Endodermal cell (in vitro differentiated cells): ENCODE measurements around the gene AQP12A. TPM values are rescaled to one million over a fixed set of nuclear protein-coding genes. Genes with fewer than 3 reads are reported as not detected.

Experiments used
- DNase-seq: peaks from one replicate; pipeline ENCODE4 v3.0.0-alpha.2; 2017
- H3K27ac ChIP-seq: 2 replicates; pipeline ENCODE4 v1.5.1; 2013; ENCODE audit warnings: mild to moderate bottlenecking, low read depth, low read length, moderate library complexity
- H3K27me3 ChIP-seq: 2 replicates; pipeline ENCODE4 v1.6.1; 2013; ENCODE audit warnings: mild to moderate bottlenecking, low read length, moderate library complexity; ENCODE audit not compliant: insufficient read depth, control insufficient read depth, poor library complexity, severe bottlenecking
- H3K36me3 ChIP-seq: 2 replicates; pipeline ENCODE4 v1.7.0; 2013; ENCODE audit warnings: mild to moderate bottlenecking, low read length, moderate library complexity; ENCODE audit not compliant: control insufficient read depth, insufficient read depth
- H3K4me1 ChIP-seq: one replicate; pipeline ENCODE4 v1.7.0; 2013; ENCODE audit warnings: low read length; ENCODE audit not compliant: control insufficient read depth, insufficient read depth
- H3K4me3 ChIP-seq: 2 replicates; pipeline ENCODE4 v1.5.1; 2013; ENCODE audit warnings: mild to moderate bottlenecking, low read length, moderate library complexity
- H3K9ac ChIP-seq: 2 replicates; pipeline ENCODE4 v1.6.1; 2013; ENCODE audit warnings: mild to moderate bottlenecking, low read length, moderate library complexity; ENCODE audit not compliant: poor library complexity, severe bottlenecking; ENCODE audit errors: extremely low read depth
- H3K9me3 ChIP-seq: 2 replicates; pipeline ENCODE4 v1.6.1; 2013; ENCODE audit warnings: mild to moderate bottlenecking, low read length, moderate library complexity; ENCODE audit not compliant: control insufficient read depth
- H3K27ac Mint-ChIP-seq: 2 replicates; pipeline ENCODE4 v1.8.0; 2020; ENCODE audit warnings: mixed read lengths
- H3K27me3 Mint-ChIP-seq: 2 replicates; pipeline ENCODE4 v1.8.0; 2021; ENCODE audit warnings: mild to moderate bottlenecking, mixed read lengths; ENCODE audit not compliant: insufficient read depth
- H3K36me3 Mint-ChIP-seq: 2 replicates; pipeline ENCODE4 v1.8.0; 2020; ENCODE audit warnings: low read depth, mixed read lengths
- H3K4me1 Mint-ChIP-seq: 2 replicates; pipeline ENCODE4 v1.8.0; 2020; ENCODE audit warnings: mixed read lengths
- H3K4me3 Mint-ChIP-seq: 2 replicates; pipeline ENCODE4 v1.8.0; 2020; ENCODE audit warnings: mild to moderate bottlenecking, moderate library complexity, mixed read lengths
- H3K9me3 Mint-ChIP-seq: 2 replicates; pipeline ENCODE4 v1.8.0; 2020; ENCODE audit warnings: mild to moderate bottlenecking, mixed read lengths
- WGBS, 2 experiments: methylation state at CpG; one replicate each; pipeline versions ENCODE4 v1.1.5 to v1.1.7; 2013; ENCODE audit warnings: missing lambda C conversion rate in 2 of 2, mixed read lengths in 1 of 2; ENCODE audit not compliant: insufficient coverage in 1 of 2, insufficient read length in 1 of 2; 5-methylcytosine and 5-hydroxymethylcytosine counted together
- total RNA-seq, 2 donors: library from RNA; stranded (reverse); fragmentation: NEBNext Ultra II Directional in 1 of 2; extraction: Animal tissue kit (Norgen Biotek cat#: 25700) in 1 of 2; gene quantifications; 2 replicates in 1 of 2; 3 replicates in 1 of 2; pipeline ENCODE4 v1.2.1, GENCODE V29; 2021
- TF ChIP-seq, protein P1 (sequence below): fragments of 200-600 bp; sonication (generic); conservative IDR thresholded peaks from 2 replicates; pipeline ENCODE4 v1.5.0; 2021; ENCODE audit warnings: antibody characterized with exemption, mild to moderate bottlenecking

Gene AQP12A
- total RNA-seq, 2 donors from 2014 or later, result not detected

DNA sequence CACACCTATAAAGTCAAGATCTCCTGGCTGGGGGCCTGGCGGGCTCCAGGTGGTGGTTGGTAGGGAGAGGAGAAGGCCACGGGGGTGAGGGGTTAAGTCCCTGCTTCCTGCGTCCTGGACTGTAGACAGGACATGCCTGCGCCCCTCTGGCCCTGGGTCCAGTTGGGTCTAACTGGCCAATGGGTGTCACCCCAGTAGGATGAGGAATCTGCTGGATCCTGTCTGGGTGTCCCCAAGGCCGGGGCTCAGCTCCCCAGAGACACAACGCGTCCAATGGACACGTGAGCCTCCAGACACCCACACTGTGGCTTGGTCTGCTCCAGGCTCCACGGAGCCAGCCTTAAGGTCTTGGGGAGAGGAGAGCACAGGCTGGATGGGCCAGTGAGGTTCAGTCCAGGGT, 19.6 kb downstream of the AQP12A start:
- Histone ChIP-seq H3K27ac (no peak overlapping the region), H3K4me1 (no peaks in the 10 kb centered on the region), H3K27me3 (no peaks in the 10 kb centered on the region), H3K4me3 (no peak overlapping the region), H3K9ac (no peak overlapping the region), H3K9me3 (no peaks in the 10 kb centered on the region), H3K36me3 (no peaks in the 10 kb centered on the region)
- H3K4me3 Mint-ChIP-seq, result no peak overlapping the region
- no peaks in the 10 kb centered on the region for H3K4me1 Mint-ChIP-seq
- H3K27ac Mint-ChIP-seq, result no peak overlapping the region
- no peaks in the 10 kb centered on the region for H3K9me3 Mint-ChIP-seq
- H3K27me3 Mint-ChIP-seq, result no peaks in the 10 kb centered on the region
- TF ChIP-seq, protein P1, sequence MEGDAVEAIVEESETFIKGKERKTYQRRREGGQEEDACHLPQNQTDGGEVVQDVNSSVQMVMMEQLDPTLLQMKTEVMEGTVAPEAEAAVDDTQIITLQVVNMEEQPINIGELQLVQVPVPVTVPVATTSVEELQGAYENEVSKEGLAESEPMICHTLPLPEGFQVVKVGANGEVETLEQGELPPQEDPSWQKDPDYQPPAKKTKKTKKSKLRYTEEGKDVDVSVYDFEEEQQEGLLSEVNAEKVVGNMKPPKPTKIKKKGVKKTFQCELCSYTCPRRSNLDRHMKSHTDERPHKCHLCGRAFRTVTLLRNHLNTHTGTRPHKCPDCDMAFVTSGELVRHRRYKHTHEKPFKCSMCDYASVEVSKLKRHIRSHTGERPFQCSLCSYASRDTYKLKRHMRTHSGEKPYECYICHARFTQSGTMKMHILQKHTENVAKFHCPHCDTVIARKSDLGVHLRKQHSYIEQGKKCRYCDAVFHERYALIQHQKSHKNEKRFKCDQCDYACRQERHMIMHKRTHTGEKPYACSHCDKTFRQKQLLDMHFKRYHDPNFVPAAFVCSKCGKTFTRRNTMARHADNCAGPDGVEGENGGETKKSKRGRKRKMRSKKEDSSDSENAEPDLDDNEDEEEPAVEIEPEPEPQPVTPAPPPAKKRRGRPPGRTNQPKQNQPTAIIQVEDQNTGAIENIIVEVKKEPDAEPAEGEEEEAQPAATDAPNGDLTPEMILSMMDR, result no peak
- no peaks in the 10 kb centered on the region for H3K36me3 Mint-ChIP-seq
- WGBS, 2 experiments, result 97 to 98% methylated on average over 7 to 9 of the region's 9 CpGs
- DNase-seq, result no peak

DNA sequence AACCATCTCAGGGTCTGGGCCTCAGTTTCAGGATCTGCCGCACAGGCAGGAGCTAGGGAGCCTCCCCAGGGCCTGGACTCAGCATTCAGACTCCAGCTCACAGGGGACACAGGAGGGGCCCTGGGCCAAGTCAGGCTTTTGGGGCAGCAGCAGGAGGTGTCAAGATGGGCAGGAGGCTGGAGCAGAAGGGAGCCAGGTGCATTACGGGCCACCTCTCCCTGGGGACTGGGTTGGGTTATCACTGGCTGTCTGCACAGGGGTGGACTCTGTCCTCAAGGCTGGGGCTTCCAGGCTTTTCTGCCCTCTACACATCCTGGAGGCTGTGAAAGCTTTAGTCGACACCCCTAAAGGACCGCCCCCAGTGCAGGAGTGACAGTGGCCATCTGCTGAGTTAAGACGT, 20.0 kb downstream of the AQP12A start:
- Histone ChIP-seq H3K27me3 (no peaks in the 10 kb centered on the region), H3K9ac (no peak overlapping the region), H3K36me3 (no peaks in the 10 kb centered on the region), H3K4me1 (no peaks in the 10 kb centered on the region), H3K9me3 (no peaks in the 10 kb centered on the region), H3K27ac (no peak overlapping the region), H3K4me3 (no peak overlapping the region)
- 91 to 97% methylated on average over 4 to 5 of the region's 5 CpGs for WGBS, 2 experiments
- Mint-ChIP-seq H3K9me3 (no peaks in the 10 kb centered on the region), H3K4me3 (no peak overlapping the region), H3K27ac (no peak overlapping the region), H3K36me3 (no peaks in the 10 kb centered on the region), H3K27me3 (no peaks in the 10 kb centered on the region), H3K4me1 (no peaks in the 10 kb centered on the region)
- DNase-seq, result no peak
- TF ChIP-seq, protein P1, result no peak

DNA sequence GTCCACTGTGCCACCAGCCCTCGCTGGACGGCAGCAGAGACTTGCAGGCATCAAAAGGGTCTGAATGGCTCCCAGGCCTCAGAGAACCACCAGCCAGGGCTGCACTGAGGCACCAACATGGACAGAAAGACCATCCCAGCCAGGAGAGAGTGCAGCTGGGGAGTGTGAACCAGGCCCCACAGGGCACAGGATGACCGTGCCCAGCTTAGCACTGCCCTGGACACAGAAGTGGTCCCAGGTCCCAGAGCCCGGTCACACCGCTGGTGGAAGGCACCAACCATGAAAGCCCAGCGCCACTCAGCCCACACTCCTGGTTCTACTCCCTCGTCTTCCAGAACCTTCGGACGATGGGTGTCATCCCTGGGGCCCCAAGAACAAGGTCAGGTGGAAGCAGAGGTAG, 20.5 kb downstream of the AQP12A start:
- H3K4me1 ChIP-seq, result no peaks in the 10 kb centered on the region
- no peak overlapping the region for H3K27ac Mint-ChIP-seq
- DNase-seq, result no peak
- H3K36me3 Mint-ChIP-seq, result no peaks in the 10 kb centered on the region
- no peak overlapping the region for H3K4me3 ChIP-seq
- no peaks in the 10 kb centered on the region for H3K36me3 ChIP-seq
- H3K9me3 Mint-ChIP-seq, result no peaks in the 10 kb centered on the region
- no peaks in the 10 kb centered on the region for H3K27me3 ChIP-seq
- 91 to 96% methylated on average over 9 of the region's 9 CpGs for WGBS, 2 experiments
- H3K27ac ChIP-seq, result no peak overlapping the region
- TF ChIP-seq, protein P1, result no peak
- no peak overlapping the region for H3K4me3 Mint-ChIP-seq
- no peaks in the 10 kb centered on the region for H3K27me3 Mint-ChIP-seq
- no peaks in the 10 kb centered on the region for H3K9me3 ChIP-seq
- H3K4me1 Mint-ChIP-seq, result no peaks in the 10 kb centered on the region
- no peak overlapping the region for H3K9ac ChIP-seq
